Measurements from ENCODE around the gene KMT2E. TPM values are rescaled to one million over a fixed set of nuclear protein-coding genes. Genes with fewer than 3 reads are reported as not detected.
"Not testable (repeated sequence)": the region's sequence is repeated elsewhere in the genome, so short reads cannot be mapped to it uniquely, and the experiment has no call there.

KMT2E gene
- total RNA-seq, 2 donors from 2014 or later: 85.2 to 181 TPM

DNA sequence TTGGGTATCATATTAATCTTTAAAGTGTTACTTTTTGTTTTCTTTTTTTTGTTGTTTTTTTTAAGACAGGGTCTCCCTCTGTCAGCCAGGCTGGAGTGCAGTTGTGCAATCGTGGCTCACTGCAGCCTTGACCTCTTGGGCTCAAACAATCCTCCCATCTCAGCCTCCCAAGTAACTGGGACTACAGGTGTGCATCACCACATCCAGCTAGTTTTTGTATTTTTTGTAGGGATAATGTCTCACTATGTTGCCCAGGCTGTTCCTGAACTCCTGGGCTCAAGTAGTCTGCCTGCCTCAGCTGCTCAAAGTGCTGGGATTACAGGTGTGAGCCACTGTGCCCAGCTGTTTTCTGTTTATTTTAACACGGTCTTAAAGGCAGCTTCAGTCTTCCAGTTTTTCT is 23.3 kb downstream of the KMT2E start:
- no peak for ATAC-seq (replicated peaks)
- Mint-ChIP-seq H3K4me3 (peak overlapping the region; percentile 50), H3K36me3 (ENCODE audit: low read depth) (peaks cover 81% of the 10 kb centered on the region), H3K27me3 (no peaks in the 10 kb centered on the region), H3K9me3 (no peaks in the 10 kb centered on the region), H3K27ac (no peak overlapping the region), H3K4me1 (peaks cover 30% of the 10 kb centered on the region)

DNA sequence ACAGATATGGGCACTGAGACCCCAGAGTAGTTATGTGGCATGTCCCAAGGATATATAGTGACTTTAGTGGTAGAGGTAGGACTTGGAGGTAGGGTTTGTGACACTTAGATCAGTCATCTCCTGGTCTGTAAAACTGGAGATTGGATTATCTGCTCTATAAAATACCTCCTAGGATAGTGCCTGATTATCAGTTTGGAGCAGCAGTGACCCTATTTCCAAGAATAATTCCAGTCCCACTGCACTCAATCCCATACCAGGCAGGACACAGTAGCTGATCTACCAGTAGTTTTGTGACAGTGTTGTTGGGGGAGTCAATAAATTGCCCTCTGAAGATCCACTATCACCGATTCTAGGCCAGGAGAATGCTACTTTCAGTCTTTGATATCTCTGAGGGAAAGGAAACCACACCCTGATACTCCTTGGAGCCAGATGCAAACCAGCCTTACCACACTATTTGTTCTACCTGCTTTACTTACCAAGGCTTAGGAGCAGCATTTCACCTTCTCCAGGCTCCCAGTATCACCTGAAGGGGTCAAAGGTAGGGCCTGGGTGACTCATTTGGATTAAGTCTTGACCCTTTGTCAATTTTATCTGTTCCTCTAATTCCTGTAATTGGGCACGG is 30.6 kb downstream of the KMT2E start:
- Mint-ChIP-seq H3K27me3 (no peaks in the 10 kb centered on the region), H3K27ac (no peak overlapping the region), H3K36me3 (ENCODE audit: low read depth) (peaks cover 100% of the 10 kb centered on the region), H3K4me3 (no peak overlapping the region), H3K4me1 (peaks cover 20% of the 10 kb centered on the region), H3K9me3 (no peaks in the 10 kb centered on the region)
- no peak for ATAC-seq (replicated peaks)

GRCh38 chr7:105046414-105046813 is 32.4 kb downstream of the KMT2E start:
- no peak for ATAC-seq (replicated peaks)
- H3K4me3 Mint-ChIP-seq: no peak overlapping the region
- H3K27ac Mint-ChIP-seq: peak overlapping the region; percentile 49
- no peaks in the 10 kb centered on the region for H3K27me3 Mint-ChIP-seq
- H3K9me3 Mint-ChIP-seq: no peaks in the 10 kb centered on the region
- peaks cover 100% of the 10 kb centered on the region for H3K36me3 Mint-ChIP-seq (ENCODE audit: low read depth)
- H3K4me1 Mint-ChIP-seq: peaks cover 27% of the 10 kb centered on the region

GRCh38 chr7:105047932-105048331 is 33.9 kb downstream of the KMT2E start:
- ATAC-seq (replicated peaks): no peak
- Mint-ChIP-seq H3K36me3 (ENCODE audit: low read depth) (peaks cover 100% of the 10 kb centered on the region), H3K9me3 (no peaks in the 10 kb centered on the region), H3K4me1 (peaks cover 32% of the 10 kb centered on the region), H3K4me3 (no peak overlapping the region), H3K27me3 (no peaks in the 10 kb centered on the region), H3K27ac (no peak overlapping the region)

DNA sequence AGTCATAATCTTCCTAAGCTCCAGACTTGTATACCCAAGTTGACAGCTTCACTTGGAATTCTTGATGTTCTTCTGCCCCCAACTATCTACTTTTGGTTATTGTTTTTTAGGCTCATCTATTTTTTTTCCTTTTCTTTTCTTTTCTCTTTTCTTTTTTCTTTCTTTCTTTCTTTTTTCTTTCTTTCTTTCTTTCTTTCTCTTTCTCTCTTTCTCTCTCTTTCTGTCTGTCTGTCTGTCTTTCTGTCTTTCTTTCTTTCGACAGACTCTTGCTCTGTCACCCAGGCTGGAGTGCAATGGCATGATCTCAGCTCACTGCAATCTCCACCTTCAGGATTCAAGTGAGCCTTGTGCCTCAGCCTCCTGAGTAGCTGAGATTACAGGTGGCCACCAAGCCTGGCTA is 36.5 kb downstream of the KMT2E start:
- peak overlapping the region; percentile 76 for H3K27ac Mint-ChIP-seq
- peaks cover 32% of the 10 kb centered on the region for H3K4me1 Mint-ChIP-seq
- ATAC-seq (replicated peaks): no peak
- peaks cover 100% of the 10 kb centered on the region for H3K36me3 Mint-ChIP-seq (ENCODE audit: low read depth)
- H3K4me3 Mint-ChIP-seq: no peak overlapping the region
- no peaks in the 10 kb centered on the region for H3K27me3 Mint-ChIP-seq
- H3K9me3 Mint-ChIP-seq: no peaks in the 10 kb centered on the region

- not testable (repeated sequence) for H3K4me3 Mint-ChIP-seq; H3K9me3 Mint-ChIP-seq; ATAC-seq (replicated peaks); H3K27me3 Mint-ChIP-seq
- Mint-ChIP-seq H3K27ac (peak overlapping the region; percentile 76), H3K4me1 (peaks cover 35% of the 10 kb centered on the region), H3K36me3 (ENCODE audit: low read depth) (peaks cover 100% of the 10 kb centered on the region)
Measured at GRCh38 chr7:105050899-105051298, 36.9 kb downstream of the KMT2E start.

GRCh38 chr7:105055084-105055483 is 41.1 kb downstream of the KMT2E start:
- no peaks in the 10 kb centered on the region for H3K27me3 Mint-ChIP-seq
- peak overlapping the region; percentile 63 for H3K27ac Mint-ChIP-seq
- H3K4me1 Mint-ChIP-seq: peaks cover 24% of the 10 kb centered on the region
- H3K4me3 Mint-ChIP-seq: peak overlapping the region; percentile 33
- no peaks in the 10 kb centered on the region for H3K9me3 Mint-ChIP-seq
- no peak for ATAC-seq (replicated peaks)
- peaks cover 100% of the 10 kb centered on the region for H3K36me3 Mint-ChIP-seq (ENCODE audit: low read depth)

- H3K4me3 Mint-ChIP-seq: no peak overlapping the region
- no peak for ATAC-seq (replicated peaks)
- no peaks in the 10 kb centered on the region for H3K27me3 Mint-ChIP-seq
- peaks cover 23% of the 10 kb centered on the region for H3K4me1 Mint-ChIP-seq
- no peaks in the 10 kb centered on the region for H3K9me3 Mint-ChIP-seq
- H3K36me3 Mint-ChIP-seq (ENCODE audit: low read depth): peaks cover 100% of the 10 kb centered on the region
- H3K27ac Mint-ChIP-seq: no peak overlapping the region
Measured at GRCh38 chr7:105055621-105056020, 41.6 kb downstream of the KMT2E start.

GRCh38 chr7:105057472-105057871 is 43.5 kb downstream of the KMT2E start:
- peaks cover 13% of the 10 kb centered on the region for H3K4me1 Mint-ChIP-seq
- H3K27ac Mint-ChIP-seq: peak overlapping the region; percentile 59
- peaks cover 100% of the 10 kb centered on the region for H3K36me3 Mint-ChIP-seq (ENCODE audit: low read depth)
- no peaks in the 10 kb centered on the region for H3K9me3 Mint-ChIP-seq
- ATAC-seq (replicated peaks): no peak
- no peaks in the 10 kb centered on the region for H3K27me3 Mint-ChIP-seq
- no peak overlapping the region for H3K4me3 Mint-ChIP-seq

DNA sequence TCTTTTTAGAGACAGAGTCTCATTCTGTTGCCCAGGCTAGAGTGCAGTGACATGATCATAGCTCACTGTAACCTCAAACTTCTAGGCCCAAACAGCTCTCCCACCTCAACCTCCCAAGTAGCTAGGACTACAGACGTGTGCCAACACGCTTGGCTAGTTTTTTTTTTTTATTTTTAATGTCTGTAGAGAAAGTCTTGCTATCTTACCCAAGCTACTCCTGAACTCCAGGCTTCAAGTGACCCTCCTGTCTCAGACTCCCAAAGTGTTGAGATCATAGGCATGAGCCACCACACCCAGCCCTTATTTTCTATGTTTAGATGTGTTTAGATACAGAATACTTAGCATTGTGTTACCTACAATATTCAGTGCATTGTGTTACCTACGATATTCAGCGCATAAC is 46.4 kb downstream of the KMT2E start:
- no peak for ATAC-seq (replicated peaks)
- Mint-ChIP-seq H3K27me3 (no peaks in the 10 kb centered on the region), H3K27ac (peak overlapping the region; percentile 35), H3K4me3 (no peak overlapping the region), H3K4me1 (peaks cover 13% of the 10 kb centered on the region), H3K9me3 (no peaks in the 10 kb centered on the region), H3K36me3 (ENCODE audit: low read depth) (peaks cover 100% of the 10 kb centered on the region)

- Mint-ChIP-seq H3K27ac (peak overlapping the region; percentile 35), H3K4me3 (no peak overlapping the region), H3K9me3 (no peaks in the 10 kb centered on the region), H3K4me1 (peaks cover 9% of the 10 kb centered on the region), H3K27me3 (no peaks in the 10 kb centered on the region), H3K36me3 (ENCODE audit: low read depth) (peaks cover 100% of the 10 kb centered on the region)
- ATAC-seq (replicated peaks): no peak
Measured at GRCh38 chr7:105060923-105061322, 46.9 kb downstream of the KMT2E start.

DNA sequence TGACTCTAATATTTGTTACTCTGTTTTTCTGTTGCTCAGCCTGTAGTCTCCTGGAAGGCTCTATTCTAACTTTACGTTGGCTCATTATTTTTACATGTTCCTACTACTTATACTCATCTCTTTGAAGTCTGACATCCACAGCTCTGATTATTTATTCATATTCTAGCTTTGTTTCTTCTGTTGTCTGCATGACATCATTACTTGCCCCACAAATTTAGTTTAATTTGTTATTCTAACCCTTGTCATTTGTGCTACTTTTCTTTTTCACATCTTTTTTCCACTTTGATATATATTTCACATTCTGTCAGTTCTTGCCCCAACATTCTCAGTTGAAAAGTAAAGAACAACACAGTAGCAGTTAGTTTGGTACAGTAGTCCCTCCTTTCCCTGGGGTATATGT is 51.1 kb downstream of the KMT2E start:
- H3K4me1 Mint-ChIP-seq: peaks cover 14% of the 10 kb centered on the region
- no peaks in the 10 kb centered on the region for H3K27me3 Mint-ChIP-seq
- H3K9me3 Mint-ChIP-seq: no peaks in the 10 kb centered on the region
- H3K27ac Mint-ChIP-seq: peak overlapping the region; percentile 11
- no peak overlapping the region for H3K4me3 Mint-ChIP-seq
- peaks cover 100% of the 10 kb centered on the region for H3K36me3 Mint-ChIP-seq (ENCODE audit: low read depth)
- ATAC-seq (replicated peaks): no peak

GRCh38 chr7:105067691-105068090 is 53.7 kb downstream of the KMT2E start:
- Mint-ChIP-seq H3K27ac (no peak overlapping the region), H3K4me3 (no peak overlapping the region), H3K36me3 (ENCODE audit: low read depth) (peaks cover 100% of the 10 kb centered on the region), H3K4me1 (peaks cover 14% of the 10 kb centered on the region), H3K9me3 (no peaks in the 10 kb centered on the region), H3K27me3 (no peaks in the 10 kb centered on the region)
- no peak for ATAC-seq (replicated peaks)

DNA sequence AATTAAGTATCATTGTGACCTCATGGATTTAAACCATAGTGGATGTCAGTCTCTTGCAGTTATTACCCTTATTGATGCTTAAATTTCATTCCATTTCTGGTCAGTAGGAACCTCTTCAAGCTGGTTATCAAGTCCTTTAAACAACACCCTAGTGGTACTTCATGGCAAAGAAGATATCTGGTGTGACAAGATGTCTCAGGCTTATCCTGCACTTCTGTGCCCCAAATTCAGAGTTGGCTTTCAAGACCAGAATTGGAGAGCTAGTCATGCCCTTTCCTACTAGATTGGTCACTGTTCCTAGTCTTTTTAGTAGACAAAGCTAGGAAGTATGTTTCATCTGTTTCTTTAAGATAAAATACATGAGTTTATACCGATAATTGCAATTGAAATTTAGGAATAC is 54.9 kb downstream of the KMT2E start:
- Mint-ChIP-seq H3K27me3 (no peaks in the 10 kb centered on the region), H3K4me3 (no peak overlapping the region), H3K36me3 (ENCODE audit: low read depth) (peaks cover 100% of the 10 kb centered on the region)

DNA sequence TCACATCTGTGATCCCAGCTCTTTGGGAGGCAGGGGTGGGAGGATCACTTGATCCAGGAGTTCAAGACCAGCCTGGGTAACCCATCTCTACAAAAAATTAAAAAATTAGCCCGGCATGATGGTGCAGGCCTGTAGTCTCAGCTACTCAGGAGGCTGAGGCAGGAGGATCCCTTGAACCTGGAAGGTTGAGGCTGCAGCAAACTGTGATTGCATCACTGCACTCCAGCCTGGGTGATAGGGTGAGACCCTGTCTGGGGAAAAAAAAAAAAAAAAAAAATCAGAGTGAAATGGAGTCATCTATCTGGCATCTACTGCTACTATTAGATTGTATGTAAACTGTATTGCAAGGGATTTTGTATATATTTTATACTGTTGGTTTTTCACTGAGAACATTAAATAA is 59.1 kb downstream of the KMT2E start:
- Mint-ChIP-seq H3K4me1 (peaks cover 10% of the 10 kb centered on the region), H3K27ac (no peak overlapping the region), H3K9me3 (no peaks in the 10 kb centered on the region), H3K27me3 (no peaks in the 10 kb centered on the region), H3K4me3 (no peak overlapping the region), H3K36me3 (ENCODE audit: low read depth) (peaks cover 100% of the 10 kb centered on the region)
- no peak for ATAC-seq (replicated peaks)

More for the DNA sequence above, 54.9 kb downstream of the KMT2E start:
- Mint-ChIP-seq H3K4me1 (peaks cover 9% of the 10 kb centered on the region), H3K9me3 (no peaks in the 10 kb centered on the region), H3K27ac (no peak overlapping the region)
- ATAC-seq (replicated peaks): no peak

GRCh38 chr7:105079348-105079747 is 65.3 kb downstream of the KMT2E start:
- no peak overlapping the region for H3K4me3 Mint-ChIP-seq
- no peaks in the 10 kb centered on the region for H3K9me3 Mint-ChIP-seq
- no peaks in the 10 kb centered on the region for H3K27me3 Mint-ChIP-seq
- H3K27ac Mint-ChIP-seq: no peak overlapping the region
- peaks cover 10% of the 10 kb centered on the region for H3K4me1 Mint-ChIP-seq
- ATAC-seq (replicated peaks): no peak
- H3K36me3 Mint-ChIP-seq (ENCODE audit: low read depth): peaks cover 100% of the 10 kb centered on the region

Data from activated T-helper 17 cell treated with anti-CD3 and anti-CD28 coated beads, Interleukin-2, amount 50 U/mL, for 72 hours (primary cell).